Measurements from ENCODE around the gene INHBC.
A peak's percentile ranks its signal among the peaks of the same experiment; 100 is the strongest.
"Not testable (repeated sequence)": the region's sequence is repeated elsewhere in the genome, so short reads cannot be mapped to it uniquely, and the experiment has no call there.

The INHBC gene

GRCh38 chr12:57434517-57435223 lies at the start of gene INHBC:
Gene INHBC, plus strand, starts transcription at chr12:57434784. Its CDS starts 103 bp downstream, at chr12:57434887.
- DNase-seq, result no peak

- DNase-seq, result no peak
Measured at GRCh38 chr12:57385586-57385985, 49.0 kb upstream of the INHBC start.

- DNase-seq, result no peak
Measured at GRCh38 chr12:57386187-57386720, 48.3 kb upstream of the INHBC start.

- no peak for DNase-seq
Measured at GRCh38 chr12:57388425-57388824, 46.2 kb upstream of the INHBC start.

- no peak for DNase-seq
Measured at GRCh38 chr12:57389033-57389432, 45.6 kb upstream of the INHBC start.

- no peak for DNase-seq
Measured at GRCh38 chr12:57390174-57390573, 44.4 kb upstream of the INHBC start.

GRCh38 chr12:57395121-57395520 lies 39.5 kb upstream of the INHBC start:
- no peak for DNase-seq

GRCh38 chr12:57397441-57397840 lies 37.1 kb upstream of the INHBC start:
- DNase-seq, result no peak

GRCh38 chr12:57399718-57400463 lies 34.7 kb upstream of the INHBC start:
- not testable (repeated sequence) for DNase-seq

- no peak for DNase-seq
Measured at GRCh38 chr12:57401165-57401564, 33.4 kb upstream of the INHBC start.

- not testable (repeated sequence) for DNase-seq
Measured at GRCh38 chr12:57402156-57402555, 32.4 kb upstream of the INHBC start.

GRCh38 chr12:57404966-57405640 lies 29.5 kb upstream of the INHBC start:
- DNase-seq, result no peak

GRCh38 chr12:57410534-57410933 lies 24.1 kb upstream of the INHBC start:
- no peak for DNase-seq

- not testable (repeated sequence) for DNase-seq
Measured at GRCh38 chr12:57414160-57414559, 20.4 kb upstream of the INHBC start.

GRCh38 chr12:57415088-57415487 lies 19.5 kb upstream of the INHBC start:
- DNase-seq, result no peak

- DNase-seq, result no peak
Measured at GRCh38 chr12:57416039-57416996, 18.3 kb upstream of the INHBC start.

- no peak for DNase-seq
Measured at GRCh38 chr12:57418255-57418654, 16.3 kb upstream of the INHBC start.

GRCh38 chr12:57419495-57419894 lies 15.1 kb upstream of the INHBC start:
- no peak for DNase-seq

GRCh38 chr12:57420482-57420881 lies 14.1 kb upstream of the INHBC start:
- no peak for DNase-seq

- DNase-seq, result not testable (repeated sequence)
Measured at GRCh38 chr12:57426948-57427347, 7.6 kb upstream of the INHBC start.

GRCh38 chr12:57428965-57429364 lies 5.6 kb upstream of the INHBC start:
- DNase-seq, result no peak

GRCh38 chr12:57429473-57430111 lies 5.0 kb upstream of the INHBC start:
- peak in 1 of 2 experiments; percentile 21 for DNase-seq

Data from AML-193 (cell line).